GM18519 (cell line): ENCODE results near the gene AFF3.
"Not testable (repeated sequence)": the region's sequence is repeated elsewhere in the genome, so short reads cannot be mapped to it uniquely, and the experiment has no call there.

Source experiments
- ATAC-seq: cut with Tn5 transposase; IDR thresholded peaks from one replicate; pipeline ENCODE4 v1.9.1; 2021; ENCODE audit warnings: mild to moderate bottlenecking, moderate library complexity; ENCODE audit not compliant: unreplicated experiment, low FRiP score

Gene AFF3

DNA sequence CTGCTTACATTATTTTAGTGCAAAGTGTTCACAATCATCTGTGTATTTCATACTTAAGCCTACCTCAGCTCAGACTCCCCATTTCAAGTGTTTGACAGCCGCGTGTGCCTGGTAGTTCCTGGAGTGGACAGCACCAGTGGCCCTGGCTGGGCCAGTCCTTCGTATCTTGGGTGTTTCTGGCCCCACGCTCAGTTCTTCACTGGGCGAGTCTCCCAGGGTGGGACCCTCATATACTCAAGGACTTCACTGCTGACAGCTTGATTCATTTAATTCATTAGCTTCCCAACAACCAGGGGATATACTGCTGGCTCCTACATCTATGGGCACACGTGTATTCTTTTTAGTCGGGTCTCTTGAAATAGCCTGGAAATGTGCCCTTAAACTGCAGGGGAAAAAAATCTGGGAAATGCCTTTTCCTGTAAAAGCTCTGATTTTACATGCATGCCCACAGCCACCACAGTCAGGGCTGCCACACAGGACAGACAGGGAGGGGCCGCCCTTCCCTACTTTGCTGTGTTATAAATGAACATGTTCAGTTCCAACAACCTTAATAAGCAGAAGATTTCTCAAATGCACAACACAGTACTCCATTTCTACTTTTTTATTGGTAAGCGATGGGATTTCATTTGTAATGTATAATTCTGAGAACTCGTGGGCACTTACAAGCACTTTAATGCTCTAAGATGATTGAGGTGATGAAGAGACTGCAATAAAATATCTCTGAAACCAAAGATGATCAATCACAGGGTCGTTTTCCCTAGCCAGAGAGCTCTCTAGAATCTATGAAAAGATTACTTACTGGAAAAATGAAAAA lies 447.1 kb downstream of the AFF3 start:
- ATAC-seq: no peak

DNA sequence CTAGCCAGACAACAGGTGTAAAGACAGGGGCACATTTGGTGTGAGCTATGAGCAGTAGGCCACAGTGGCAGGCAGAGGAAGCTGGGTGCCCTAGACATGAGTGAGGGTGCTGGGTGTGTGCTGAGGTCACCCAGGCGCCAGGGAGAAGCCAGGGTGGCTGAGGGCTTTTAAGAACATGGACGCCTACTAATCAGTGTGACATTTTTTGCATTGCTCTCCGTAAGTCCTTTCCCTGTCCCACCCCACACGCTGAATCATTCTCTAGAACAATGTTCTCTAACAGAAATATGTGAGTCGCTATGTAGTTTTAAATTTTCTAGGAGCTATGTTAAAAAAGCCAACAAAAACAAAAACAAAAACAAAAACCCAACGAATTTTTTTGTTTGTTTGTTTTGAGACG lies 448.1 kb downstream of the AFF3 start:
- ATAC-seq: no peak

DNA sequence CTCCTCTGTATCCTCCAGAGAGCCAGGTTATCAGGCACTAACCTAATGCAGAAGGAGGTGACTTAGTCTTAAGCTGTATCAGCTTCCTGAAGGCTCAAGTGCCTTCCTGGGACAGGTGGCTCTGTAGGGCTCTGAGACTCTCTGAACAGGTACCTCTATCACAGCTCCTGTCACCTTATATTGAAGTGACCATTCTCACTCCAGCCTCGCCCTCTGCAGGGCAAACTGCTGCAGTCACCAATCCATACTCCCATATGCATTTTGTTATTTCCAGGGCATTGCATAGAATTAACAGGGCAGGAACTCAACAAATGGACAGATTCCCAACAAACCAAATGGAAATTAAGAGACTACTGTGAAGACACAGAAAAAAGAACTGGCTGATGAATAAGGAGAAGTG lies 449.6 kb downstream of the AFF3 start:
- ATAC-seq: no peak

DNA sequence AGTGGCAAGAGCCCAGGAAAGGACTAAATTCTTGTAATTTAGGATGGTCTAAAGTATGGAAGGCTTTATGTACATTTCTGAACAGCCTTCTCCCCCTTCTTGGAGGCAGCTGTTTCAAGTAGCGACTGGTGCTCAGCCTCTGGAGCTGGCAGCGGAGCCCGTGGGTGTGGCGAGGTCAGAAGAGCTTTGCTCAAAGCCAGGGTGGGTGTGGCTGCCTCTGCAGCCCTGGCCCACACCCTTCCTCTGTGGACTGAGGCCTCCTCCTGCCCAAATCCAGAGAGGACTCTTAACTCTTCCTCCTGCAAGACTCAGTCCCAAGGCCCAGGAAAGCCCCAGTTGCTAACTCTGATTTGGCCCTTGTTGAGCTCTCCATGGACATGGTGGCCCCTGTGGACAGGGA lies 450.5 kb downstream of the AFF3 start:
- ATAC-seq: no peak

DNA sequence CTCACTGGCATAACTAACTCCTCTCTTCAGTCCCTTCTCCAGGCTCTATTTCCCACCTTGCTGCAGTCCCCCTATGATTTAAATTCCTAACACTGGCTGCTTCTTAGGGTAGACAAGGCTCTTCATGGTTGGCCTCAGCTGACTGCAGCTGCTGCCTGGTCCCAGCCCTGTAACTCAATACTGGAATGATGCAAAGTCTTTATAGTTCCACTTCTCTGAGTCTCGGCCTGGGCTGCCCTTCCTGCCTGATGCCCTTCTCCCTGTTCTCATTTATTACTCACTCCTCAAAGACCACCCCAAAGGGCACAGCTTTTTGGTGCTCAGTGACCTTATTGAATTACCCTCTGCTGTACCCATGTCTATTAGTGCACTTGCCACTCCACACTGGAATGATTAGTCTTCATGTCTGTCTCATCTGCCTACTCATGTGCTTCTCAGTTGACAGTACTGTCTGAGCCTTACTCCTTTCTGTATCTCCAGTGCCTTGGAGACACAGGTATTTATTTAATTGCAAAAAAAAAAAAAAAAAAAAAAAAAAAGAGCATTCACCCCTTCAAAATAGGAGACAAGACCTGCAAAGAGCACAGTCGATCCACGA lies 453.1 kb downstream of the AFF3 start:
- no peak for ATAC-seq

DNA sequence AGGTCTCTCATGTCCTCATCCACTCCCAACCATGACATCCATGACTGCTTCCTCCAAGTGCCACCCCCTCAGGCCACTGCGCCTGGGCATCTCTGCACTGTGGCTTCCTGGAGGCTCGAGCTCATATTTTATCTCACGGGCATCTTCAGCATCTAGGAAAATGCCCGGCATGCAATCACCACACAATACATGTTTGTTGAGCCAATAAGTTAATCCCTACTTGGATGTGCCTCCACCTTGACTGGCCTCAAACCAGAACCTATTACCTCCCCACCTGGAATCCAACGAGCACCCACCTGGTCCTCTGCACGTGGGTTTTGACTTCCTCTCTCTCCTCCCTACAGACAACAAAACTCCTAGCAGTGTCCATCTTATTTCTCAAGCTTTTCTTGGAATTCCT lies 453.7 kb downstream of the AFF3 start:
- ATAC-seq: no peak

DNA sequence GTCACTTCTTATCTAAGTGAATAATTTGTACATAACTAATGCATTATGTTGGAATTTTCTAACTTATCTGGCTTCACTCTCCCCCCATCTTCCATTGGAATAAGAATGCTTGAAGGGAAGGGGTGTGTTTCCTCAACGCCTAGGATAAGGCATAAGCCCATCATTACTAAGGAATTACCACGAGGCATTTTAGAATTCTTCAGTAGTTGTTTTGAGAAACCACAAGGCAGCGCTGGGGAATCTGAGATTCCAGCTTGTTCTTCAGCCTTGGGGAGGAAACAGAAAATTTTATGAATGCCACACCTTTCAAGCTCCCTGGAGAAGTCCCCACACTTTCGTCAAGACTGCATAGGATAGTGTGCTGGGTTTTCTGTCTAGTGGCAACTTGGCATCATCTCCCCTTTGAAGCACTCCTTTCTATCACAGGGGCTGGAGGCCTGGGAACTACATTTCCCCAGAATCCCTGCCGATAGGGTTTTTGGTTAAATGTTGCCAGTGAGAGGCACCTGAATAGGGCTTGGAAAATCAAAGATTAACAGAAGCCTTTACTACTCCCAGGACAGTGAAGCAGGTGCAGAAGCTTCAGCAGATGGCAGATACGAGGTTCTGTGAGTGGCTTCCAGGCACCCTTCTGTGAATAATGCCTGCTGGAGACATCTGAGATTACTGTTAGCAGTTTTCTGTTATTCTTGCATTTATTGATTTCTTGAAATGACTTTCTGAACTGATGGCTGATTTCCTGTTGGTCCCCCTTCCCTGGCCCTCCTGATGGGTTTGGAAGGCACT lies 459.9 kb downstream of the AFF3 start:
- ATAC-seq: no peak

DNA sequence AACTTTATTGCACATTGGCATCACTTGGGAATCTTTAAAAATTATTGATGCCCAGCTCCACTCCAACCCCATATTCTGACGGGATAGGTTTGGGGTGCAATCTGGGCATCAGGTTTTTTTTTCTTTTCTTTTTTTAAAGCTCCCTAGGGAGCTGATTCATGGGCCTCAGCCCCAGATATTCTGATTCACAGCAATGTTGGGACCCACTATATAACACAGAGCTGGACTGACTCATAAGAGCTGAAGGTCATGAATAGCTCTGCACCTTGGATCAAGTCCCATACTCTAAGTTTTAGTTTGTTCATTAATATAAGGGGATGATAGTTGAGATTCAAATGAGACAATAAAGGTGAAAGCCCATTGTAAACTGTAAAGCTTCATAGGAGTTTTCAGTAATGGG lies 461.4 kb downstream of the AFF3 start:
- ATAC-seq: no peak

DNA sequence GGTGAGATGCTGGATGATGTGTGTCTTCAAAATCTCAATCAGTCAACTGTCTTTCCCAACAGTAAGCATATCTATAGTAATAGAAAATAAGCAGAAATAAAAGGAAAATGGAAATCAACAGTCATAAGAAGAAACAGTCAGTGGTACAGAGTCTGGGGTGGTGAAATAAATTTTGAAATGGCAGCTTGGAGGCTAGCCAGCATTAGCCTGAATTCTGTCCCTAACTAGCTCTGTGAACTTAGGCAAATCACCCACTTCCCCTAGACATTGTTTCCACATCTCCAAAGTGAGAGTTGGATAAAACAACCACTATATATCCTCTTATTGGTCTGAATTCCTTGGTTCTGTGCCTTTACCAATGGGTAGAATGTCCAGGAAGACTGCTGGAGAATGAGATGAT lies 462.9 kb downstream of the AFF3 start:
- no peak for ATAC-seq

DNA sequence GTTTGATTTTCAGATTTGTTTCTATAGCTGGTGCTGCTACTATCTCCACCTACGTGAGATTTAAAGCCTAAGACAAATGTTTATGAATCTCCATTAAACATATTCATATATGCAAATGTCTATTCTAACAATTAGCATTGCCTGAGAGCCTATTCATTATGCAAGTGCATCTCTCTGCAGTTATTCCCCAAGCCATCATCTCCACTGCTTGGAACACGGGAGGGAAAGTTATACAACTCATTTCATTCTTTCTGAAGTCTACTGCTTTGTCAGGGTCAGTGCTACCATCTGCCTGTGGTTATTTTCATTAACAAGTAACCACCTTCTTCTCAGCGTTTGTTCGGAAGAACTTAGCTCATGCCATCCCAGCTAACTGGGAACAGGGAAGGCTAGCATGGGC lies 463.8 kb downstream of the AFF3 start:
- ATAC-seq: no peak

DNA sequence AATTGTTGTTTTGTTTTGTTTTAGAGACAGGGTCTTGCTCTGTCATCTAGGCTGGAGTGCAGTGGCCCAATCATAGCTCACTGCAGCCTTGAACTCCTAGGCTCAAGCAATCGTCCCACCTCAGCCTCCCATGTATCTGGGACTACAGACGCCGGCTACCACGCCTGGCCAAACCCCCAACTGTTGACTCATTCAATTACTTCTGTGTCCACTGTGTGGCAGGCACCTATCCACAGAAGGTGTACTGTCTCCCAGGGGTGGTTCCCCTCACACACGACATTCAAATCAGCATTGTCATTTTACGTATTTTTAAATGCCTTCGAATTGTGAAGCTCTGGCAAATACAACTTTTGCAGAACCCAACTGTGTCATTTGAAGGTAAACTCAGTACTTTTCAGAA lies 464.6 kb downstream of the AFF3 start:
- no peak for ATAC-seq

DNA sequence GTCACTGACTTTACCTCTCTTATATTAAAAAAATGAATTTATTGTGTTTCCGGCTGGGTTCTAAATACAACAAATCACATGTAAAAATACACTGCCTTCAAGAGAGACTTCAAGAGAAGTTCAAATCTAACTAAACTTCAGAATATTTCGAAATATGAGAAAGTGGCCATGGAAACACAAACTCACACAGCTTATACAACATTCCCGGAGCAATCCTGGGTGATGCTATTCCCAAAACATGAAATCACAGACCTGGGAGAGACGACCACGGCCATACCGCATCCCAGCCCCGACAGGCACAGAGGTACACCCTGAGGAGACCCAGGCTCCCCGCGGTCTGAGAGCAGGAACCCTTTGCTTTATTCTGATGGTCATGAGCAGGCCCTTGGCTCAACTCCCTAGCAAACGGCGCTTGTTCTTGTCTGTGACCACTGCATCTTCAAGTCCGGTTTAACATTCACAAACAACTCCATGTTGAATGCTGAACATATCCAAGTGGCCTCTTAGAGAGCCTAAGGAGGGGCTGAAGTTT lies 467.2 kb downstream of the AFF3 start:
- ATAC-seq: no peak

DNA sequence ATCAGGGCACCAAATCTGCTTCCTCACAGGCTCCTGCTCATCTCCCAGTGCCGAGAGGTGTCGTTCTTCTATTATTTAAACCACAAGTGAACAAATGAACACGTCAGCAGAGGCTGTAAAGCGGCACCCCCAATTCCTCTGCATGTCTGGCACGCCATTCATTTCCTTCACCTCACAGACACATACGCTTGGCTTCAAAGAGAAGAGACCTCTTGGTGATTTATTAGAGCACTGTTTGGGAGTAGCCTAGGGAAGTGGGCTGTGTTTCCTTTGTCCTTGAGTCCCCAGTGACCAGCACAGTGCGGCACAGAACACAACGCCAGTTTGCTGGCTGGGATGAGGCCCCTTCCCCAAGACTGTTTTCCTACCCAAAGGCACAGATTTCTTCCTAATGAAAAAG lies 468.3 kb downstream of the AFF3 start:
- no peak for ATAC-seq

DNA sequence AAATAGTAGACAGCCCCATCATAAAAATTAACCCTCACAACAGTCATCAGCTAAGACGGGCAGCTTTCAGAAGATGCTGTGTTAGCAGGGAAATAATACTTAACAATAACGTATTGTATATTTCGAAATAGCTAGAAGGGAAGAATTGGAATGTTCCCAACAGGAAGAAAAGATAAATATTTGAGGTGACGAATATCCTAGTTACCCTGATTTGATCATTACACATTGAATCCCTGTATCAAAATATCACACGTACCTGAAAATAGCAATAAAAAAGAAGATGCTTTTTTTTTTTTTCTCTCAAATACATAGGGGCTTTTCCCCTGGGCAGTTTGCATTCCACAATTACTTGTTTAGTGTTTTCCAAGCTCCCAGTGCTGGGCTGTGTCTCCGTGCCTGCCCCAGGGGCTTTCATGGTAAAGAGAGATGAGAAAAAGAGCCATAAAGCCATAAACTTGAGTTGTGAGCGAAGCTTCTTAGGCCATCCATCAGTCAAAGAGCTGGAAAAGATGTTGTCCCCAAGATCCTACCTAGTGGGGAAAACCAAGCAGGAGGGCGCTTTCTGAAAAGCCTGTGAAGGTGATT lies 469.5 kb downstream of the AFF3 start:
- no peak for ATAC-seq

DNA sequence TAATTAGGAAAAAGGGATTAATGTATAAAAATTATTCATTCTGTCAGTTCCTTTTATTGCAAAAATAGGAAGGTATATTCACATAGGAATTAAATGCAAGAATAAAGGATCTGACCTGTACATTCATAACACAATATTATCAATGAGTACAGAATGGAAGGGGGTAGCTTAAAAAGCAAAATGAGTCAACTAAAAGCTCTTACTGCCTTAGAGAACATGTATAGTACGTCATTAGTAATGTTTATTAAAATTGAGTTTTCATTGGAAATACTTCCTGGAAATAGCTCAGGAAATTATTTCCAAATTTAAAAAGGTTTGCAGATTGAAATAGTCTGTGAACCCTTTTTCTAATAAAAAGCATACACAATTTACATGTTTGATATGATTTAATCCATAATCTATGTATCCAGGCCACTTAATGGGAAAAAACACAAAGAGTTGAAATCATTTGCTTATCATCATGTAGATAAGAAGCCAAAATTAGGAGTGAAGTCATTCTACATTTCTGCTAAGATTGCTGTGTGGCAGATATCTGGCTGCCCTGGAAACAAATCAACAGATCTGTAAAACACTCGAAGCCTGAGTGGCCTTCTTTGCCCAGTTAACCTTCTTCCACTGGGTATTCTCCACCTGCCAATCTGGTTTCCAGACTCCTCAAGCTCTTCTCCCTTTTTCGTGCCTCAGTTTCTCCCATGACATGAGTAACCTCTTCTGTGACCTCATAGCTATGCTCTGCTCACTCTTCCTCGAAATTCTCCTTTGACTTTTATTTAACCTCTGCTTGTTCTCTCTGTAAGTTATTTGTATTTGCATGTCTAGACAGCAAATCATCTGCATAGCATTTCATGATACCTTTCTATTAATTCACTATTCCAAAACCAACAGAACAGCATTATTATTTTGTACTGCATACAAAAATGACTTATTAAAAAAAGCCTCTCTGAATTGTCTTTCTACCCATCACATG lies 471.3 kb downstream of the AFF3 start:
- ATAC-seq: no peak

DNA sequence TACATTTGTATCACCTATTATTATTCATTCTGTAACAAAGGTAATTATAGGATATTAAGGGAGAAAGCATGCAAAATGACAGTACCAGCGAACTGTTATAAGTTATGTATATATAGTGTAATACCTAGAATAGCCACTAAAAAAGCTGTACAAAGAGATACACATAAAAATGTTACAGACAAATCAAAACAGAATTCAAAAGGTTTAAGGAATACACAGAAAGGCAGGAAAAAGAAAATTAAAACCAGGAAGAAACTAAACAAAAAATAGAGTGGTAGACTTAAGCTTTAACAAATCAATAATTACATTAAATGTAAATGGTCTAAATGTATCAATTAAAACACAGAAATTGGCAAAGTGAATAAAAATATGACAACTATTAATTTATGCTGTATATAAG lies 476.1 kb downstream of the AFF3 start:
- ATAC-seq: no peak

DNA sequence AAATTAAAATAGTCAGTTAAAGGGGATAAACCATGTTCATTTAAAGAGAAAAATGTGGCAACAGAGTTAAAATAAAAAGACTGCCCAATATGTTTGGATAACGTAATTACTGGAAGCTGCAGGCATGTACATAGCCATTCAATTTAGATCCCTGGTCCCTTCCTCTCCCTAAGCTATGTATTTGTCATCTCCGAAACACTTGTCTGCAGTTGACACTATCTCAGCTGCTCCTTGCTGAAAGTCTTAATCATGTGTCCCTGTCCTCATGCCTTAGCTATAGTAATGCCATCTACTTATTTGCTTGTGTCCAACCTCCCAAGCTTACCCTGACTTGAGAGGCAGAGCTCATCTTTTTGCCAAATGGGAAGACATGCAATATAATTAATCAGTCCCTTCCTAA lies 478.7 kb downstream of the AFF3 start:
- no peak for ATAC-seq

DNA sequence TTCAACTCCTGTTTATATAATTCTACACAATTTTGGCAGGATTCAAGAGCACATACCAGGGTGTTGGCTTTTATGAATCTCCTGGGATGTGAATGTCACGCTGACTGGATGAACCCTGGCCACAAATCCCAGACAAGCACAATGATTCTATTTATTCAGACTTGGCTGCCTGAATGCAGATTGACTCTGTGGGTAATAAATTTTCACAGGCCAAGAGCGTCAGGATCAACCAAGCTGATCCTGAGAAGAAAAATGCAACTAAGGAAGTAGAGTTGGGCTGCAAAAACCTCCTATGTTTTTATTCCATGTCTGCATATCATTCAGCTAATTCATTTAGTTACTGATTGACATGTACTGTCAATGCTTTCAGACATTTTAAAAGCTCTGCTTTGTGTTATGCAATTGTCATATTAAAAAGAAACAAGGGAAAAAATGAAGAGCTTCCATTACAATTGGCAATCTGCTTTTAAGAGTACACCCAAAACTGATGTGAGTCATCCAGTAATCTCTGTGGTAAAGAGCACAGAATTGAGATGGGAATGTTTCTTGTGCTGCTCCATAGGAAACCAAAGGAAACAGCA lies 479.5 kb downstream of the AFF3 start:
- ATAC-seq: no peak

DNA sequence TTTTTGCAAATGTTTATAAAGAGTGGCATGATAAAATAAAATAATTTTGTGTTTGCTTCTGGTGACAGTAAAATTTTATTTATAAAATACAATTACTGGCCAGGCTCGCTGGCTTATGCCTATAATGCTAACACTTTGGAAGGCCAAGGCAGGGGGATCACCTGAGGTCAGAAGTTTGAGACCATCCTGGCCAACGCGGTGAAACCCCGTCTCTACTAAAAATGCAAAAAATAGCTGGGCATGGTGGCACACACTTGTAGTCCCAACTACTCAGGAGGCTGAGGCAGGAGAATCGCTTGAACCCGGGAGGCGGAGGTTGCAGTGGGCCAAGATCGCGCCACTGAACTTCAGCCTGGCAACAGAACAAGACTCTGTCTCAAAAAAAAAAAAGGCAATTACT lies 480.6 kb downstream of the AFF3 start:
- ATAC-seq: not testable (repeated sequence)
